Activated naive CD4-positive, alpha-beta T cell treated with Interleukin-2 at 50 U/mL for 16 hours (primary cell): ENCODE results near the gene FKRP.

ENCODE experiments used
- DNase-seq: peaks from one replicate; pipeline ENCODE4 v3.0.0-alpha.2; 2020

The FKRP gene

GRCh38 chr19:46719629-46720502 lies 26.0 kb upstream of the FKRP start:
- no peak for DNase-seq

- no peak for DNase-seq
Observed at GRCh38 chr19:46720503-46721239, 25.2 kb upstream of the FKRP start.

- DNase-seq: no peak
Observed at GRCh38 chr19:46721269-46722003, 24.4 kb upstream of the FKRP start.

DNA sequence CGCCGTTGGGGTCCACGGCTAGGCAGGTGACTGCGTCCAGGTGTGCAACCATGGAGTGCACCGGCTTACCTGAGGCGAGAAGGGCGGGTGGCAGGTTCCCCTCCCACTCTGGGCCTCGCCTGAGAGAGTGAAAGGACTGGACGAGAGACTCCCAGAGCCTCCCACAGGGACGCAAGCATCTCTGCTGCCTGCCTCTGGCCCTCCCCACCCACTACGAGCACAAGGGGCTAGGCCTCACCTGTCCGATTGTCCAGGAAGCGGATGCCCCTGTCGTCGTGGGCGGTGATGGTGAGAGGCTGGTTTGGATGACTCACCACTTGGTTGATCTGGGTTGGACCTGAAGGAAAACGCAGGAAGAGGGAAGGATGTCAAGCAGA lies 23.9 kb upstream of the FKRP start:
- no peak for DNase-seq

DNA sequence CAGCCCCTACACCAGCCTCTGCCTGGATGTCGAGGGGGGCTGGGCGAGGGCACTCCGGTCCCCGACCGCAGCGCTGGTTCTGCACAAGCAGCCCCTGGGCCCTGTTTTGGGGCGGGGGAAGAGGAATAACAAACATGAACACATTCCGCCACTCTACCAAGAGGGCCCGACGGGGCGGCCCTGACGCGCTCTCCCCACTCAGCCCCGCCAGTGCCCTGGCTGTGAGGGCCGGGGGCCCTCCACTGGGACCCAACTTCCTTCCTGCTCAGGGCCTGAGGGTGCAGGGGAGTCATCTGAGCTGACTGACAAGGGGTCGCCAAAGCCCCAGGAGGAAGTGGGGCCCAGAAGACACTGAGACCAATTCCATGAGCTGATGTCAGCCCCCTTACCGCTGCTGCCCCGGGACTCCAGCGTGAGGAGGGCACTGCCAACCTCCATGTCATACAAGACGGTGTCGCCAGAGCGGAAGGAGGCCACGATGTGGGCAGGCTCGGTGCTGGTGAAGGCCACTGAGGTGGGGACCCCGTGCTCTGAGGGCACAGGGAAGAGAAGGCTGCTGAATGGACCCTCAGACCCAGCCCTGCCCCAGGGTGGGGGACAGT lies 23.3 kb upstream of the FKRP start:
- no peak for DNase-seq

DNA sequence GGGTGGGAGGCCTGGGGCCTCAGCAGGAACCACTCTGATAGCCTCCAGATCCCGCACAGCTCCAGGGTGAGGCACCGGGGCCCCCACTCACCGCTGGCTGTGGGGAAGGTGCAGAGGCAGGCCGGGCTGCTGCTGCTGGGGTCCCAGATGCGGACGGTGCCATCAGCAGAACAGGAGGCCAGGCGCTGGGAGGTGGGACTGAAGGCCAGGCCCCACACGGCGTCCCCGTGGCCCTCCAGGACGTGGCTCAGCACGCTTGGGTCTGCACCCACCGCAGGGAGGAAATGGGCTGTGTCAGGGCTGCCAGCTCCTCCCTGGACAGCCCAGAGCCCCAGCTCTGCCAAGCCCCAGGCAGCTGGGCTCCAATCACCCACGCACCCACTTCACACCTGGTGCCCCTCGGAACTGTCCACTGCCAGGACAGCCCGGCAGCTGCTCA lies 22.8 kb upstream of the FKRP start:
- DNase-seq: no peak

- no peak for DNase-seq
Observed at GRCh38 chr19:46723471-46723870, 22.4 kb upstream of the FKRP start.

GRCh38 chr19:46724468-46724867 lies 21.4 kb upstream of the FKRP start:
- DNase-seq: no peak

GRCh38 chr19:46725036-46725820 lies 20.6 kb upstream of the FKRP start:
- no peak for DNase-seq

DNA sequence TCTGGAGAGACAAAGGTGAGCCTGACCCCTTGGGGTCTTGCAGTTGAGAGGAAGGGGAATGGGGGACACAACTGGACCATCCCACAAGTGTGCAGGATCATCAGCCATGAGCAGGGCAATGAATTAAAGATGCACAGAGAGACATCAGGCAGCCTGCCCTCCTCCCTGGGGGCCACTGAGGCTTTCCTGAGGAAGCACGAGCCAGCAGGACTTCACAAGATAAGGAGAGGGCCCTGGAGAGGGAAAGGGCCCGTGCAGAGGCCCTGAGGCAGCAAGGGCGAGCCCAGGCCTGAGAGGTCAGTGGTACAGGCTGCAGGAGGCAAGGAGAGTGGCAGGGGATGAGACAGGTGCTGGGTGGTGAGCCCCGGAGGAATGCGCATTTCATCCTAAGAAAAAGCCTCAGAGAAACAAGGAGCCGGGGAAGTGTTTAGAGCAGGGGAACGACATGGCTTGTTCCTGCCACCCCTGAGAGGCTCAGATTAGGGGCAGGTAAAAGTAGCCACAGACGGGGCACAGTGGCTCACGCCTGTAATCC lies 19.9 kb upstream of the FKRP start:
- DNase-seq: no peak

DNA sequence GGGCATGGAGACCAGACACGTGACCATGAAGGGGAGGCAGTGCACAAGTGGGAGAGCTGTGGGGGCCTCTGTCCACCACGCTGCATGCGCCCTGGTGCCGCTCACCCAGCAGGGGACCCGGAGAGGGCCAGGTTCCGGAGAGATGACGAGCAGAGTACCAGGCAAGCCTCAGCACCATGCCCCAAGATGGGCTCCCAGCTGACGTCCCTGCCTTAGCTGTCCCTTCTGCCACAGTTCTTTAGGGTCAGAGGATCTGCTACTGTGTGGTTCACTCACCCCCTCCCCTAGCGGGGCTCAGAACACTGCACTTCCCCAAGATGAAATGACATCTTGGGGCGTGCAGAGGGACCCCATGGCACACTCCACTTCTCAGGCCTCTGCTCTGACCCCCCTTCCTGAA lies 19.3 kb upstream of the FKRP start:
- no peak for DNase-seq

- DNase-seq: no peak
Observed at GRCh38 chr19:46726971-46727501, 18.8 kb upstream of the FKRP start.

GRCh38 chr19:46727757-46728156 lies 18.1 kb upstream of the FKRP start:
- DNase-seq: no peak

- no peak for DNase-seq
Observed at GRCh38 chr19:46728208-46728607, 17.6 kb upstream of the FKRP start.

DNA sequence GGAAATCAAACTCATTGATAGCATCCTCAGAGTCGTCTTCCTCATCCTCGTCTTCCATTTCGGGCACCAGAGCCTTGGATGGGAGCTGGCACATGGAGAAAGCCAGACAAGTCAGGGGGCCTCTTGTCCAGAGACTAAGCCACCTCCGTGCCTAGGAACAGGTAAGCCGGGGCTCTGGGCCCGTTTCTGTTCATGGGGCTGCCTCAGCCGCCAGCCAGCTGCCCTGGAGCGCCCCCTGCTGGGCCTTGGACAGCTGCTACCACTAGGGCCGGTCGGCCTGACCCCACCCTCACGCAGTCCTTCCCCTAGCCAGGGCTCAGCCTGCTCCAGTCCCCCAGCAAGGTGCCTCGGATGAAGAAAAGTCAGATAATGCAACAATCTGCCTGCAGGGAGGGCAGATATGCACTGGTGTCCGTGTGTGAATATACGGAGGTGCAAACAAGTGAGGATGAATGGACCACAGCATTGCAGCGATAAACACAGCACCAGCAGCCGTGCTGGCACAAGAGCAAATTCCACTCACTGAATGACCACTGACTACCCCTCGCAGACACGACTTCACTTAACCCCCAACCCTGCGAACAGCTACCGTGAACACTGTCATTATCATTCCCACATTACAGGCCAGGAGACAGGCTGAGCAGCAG lies 17.0 kb upstream of the FKRP start:
- peak; percentile 82 for DNase-seq

DNA sequence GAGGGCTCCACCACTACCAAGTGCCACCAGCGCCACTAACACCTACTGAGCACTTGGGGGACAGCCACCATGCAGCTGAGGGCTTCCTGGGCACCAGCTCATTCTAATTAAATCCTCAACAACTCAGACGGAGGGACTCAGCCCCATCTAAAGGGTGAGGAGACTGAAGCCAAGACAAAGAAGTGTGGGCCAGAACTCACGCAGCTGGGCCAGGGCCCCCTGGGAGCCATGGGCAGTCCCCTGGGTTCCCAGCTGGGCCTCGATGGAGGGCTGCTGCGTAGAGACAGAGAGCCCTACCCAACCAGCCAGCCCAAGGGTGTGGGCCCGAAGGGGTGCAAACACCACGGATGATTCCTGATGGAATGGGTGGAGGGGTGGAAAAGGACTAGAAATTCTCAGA lies 16.2 kb upstream of the FKRP start:
- no peak for DNase-seq

- DNase-seq: no peak
Observed at GRCh38 chr19:46730187-46730586, 15.7 kb upstream of the FKRP start.

GRCh38 chr19:46730595-46730994 lies 15.3 kb upstream of the FKRP start:
- DNase-seq: no peak

DNA sequence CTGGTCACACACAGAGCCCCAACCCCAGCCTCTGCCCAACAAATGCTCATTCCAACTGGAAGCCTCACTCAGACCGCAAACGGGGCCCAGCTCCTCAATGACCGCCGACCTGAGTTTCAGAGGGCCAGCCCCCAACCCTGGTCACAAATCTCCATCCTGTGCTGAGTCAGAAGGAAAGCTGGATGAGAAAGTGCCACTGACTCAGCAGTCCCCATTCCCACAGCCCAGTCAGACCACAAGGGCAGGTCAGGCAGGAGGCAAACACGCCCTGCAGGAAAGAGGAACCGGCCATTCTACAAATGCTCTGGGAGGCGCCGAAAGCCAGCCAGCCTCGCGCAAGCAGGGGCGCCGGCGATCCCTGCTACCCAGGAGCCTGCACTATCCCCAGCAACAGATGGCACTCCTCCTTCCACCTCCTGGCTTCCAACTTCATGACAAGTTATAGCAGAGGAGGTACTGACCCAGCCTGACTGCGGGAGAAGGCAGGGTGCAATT lies 14.8 kb upstream of the FKRP start:
- no peak for DNase-seq

DNA sequence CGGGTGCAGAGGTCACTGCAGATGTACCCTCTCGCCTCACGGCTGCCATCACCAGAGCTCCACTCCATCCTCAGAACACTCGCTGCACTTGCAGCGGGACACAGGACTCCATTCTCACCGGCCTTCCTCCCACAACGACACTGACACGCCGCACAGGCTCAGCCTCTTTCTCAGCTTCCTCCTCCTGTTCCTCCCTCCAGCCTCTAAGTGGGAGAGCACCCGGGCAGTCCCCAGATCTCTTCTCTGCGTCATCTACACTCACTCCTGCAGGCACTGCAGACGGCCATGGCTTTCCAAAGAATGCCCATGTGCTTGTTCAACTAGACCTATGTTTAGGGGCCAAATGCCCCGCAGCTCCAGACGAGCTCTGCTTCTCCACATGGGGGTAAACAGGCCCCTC lies 14.3 kb upstream of the FKRP start:
- no peak for DNase-seq
